OCI-LY1 (cell line): Measurements from ENCODE around the gene GUCA1A.

Experiments
- H2AFZ ChIP-seq: fragments of 200-600 bp; sonication (generic), shearing (Covaris generic); 2 replicates; pipeline ENCODE4 v1.6.0; 2014; ENCODE audit warnings: antibody characterized with exemption, mild to moderate bottlenecking, low read length
- H3F3A ChIP-seq: fragments of 200-600 bp; sonication (generic), shearing (Covaris generic); 2 replicates; pipeline ENCODE4 v1.6.0; 2014; ENCODE audit warnings: mild to moderate bottlenecking, antibody characterized with exemption, low read length, moderate library complexity; ENCODE audit not compliant: insufficient read depth
- H3K27ac ChIP-seq: fragments of 200-600 bp; sonication (generic); 2 replicates; pipeline ENCODE4 v1.5.1; 2014; ENCODE audit warnings: low read length, mixed run types, mild to moderate bottlenecking, low read depth; ENCODE audit not compliant: poor library complexity, severe bottlenecking
- H3K27me3 ChIP-seq: fragments of 200-600 bp; sonication (generic); 2 replicates; pipeline ENCODE4 v1.6.0; 2014; ENCODE audit warnings: antibody characterized with exemption, mild to moderate bottlenecking, low read length, moderate library complexity; ENCODE audit not compliant: insufficient read depth
- H3K36me3 ChIP-seq: fragments of 200-600 bp; sonication (generic); 2 replicates; pipeline ENCODE4 v1.6.1; 2014; ENCODE audit warnings: mild to moderate bottlenecking, antibody characterized with exemption, low read length, moderate library complexity, mixed read lengths; ENCODE audit not compliant: insufficient read depth
- H3K4me1 ChIP-seq: fragments of 200-600 bp; sonication (generic); 2 replicates; pipeline ENCODE4 v1.5.1; 2014; ENCODE audit warnings: mild to moderate bottlenecking, low read length, moderate library complexity; ENCODE audit not compliant: insufficient read depth, severe bottlenecking
- H3K4me2 ChIP-seq: fragments of 200-600 bp; sonication (generic), shearing (Covaris generic); 2 replicates; pipeline ENCODE4 v1.6.1; 2014; ENCODE audit warnings: low read length
- H3K4me3 ChIP-seq: fragments of 200-600 bp; sonication (generic); 2 replicates; pipeline ENCODE4 v1.5.1; 2014; ENCODE audit warnings: low read length, low read depth, mild to moderate bottlenecking, mixed read lengths; ENCODE audit not compliant: poor library complexity, severe bottlenecking
- H3K79me2 ChIP-seq: fragments of 200-600 bp; shearing (Covaris generic); 2 replicates; pipeline ENCODE4 v1.6.1; 2016; ENCODE audit warnings: mixed run types, low read length, mixed read lengths; ENCODE audit not compliant: insufficient read depth
- H3K9ac ChIP-seq: fragments of 200-600 bp; sonication (generic), shearing (Covaris generic); 2 replicates; pipeline ENCODE4 v1.6.1; 2014; ENCODE audit warnings: mild to moderate bottlenecking, low read length, mixed read lengths
- H3K9me2 ChIP-seq: fragments of 200-600 bp; sonication (generic), shearing (Covaris generic); 2 replicates; pipeline ENCODE4 v1.6.1; 2014; ENCODE audit warnings: low read depth, mild to moderate bottlenecking, low read length, mixed read lengths
- H3K9me3 ChIP-seq: fragments of 200-600 bp; shearing (Covaris generic); 2 replicates; pipeline ENCODE4 v1.6.1; 2014; ENCODE audit warnings: low read length, mixed read lengths
- H4K20me1 ChIP-seq: fragments of 200-600 bp; sonication (generic), shearing (Covaris generic); 2 replicates; pipeline ENCODE4 v1.6.0; 2016; ENCODE audit warnings: mild to moderate bottlenecking, low read length; ENCODE audit not compliant: insufficient read depth
- CTCF ChIP-seq: fragments of 200-600 bp; sonication (generic), shearing (Covaris generic); IDR thresholded peaks from 2 replicates; pipeline ENCODE4 v1.5.1; 2017; ENCODE audit warnings: mild to moderate bottlenecking, antibody characterized with exemption, low read length, moderate library complexity, mixed read lengths
- EZH2 ChIP-seq: fragments of 200-600 bp; sonication (generic), shearing (Covaris generic); IDR thresholded peaks from 2 replicates; pipeline ENCODE4 v1.8.0; 2017; ENCODE audit warnings: borderline replicate concordance, mixed run types, mild to moderate bottlenecking, antibody characterized with exemption, low read length, moderate library complexity, mixed read lengths

The GUCA1A gene

GRCh38 chr6:42154461-42155209 lies 18.5 kb upstream of the GUCA1A start:
- no peaks in the 10 kb centered on the region for H3K79me2 ChIP-seq
- no peaks in the 10 kb centered on the region for H4K20me1 ChIP-seq
- H2AFZ ChIP-seq = no peak overlapping the region
- no peak overlapping the region for H3K27ac ChIP-seq
- no peak overlapping the region for H3K9ac ChIP-seq
- no peaks in the 10 kb centered on the region for H3F3A ChIP-seq
- no peak overlapping the region for H3K4me2 ChIP-seq
- H3K9me3 ChIP-seq = no peaks in the 10 kb centered on the region
- no peak overlapping the region for H3K4me3 ChIP-seq
- no peaks in the 10 kb centered on the region for H3K27me3 ChIP-seq
- no peak for TF ChIP-seq EZH2
- no peak for TF ChIP-seq CTCF
- no peaks in the 10 kb centered on the region for H3K36me3 ChIP-seq
- H3K9me2 ChIP-seq = no peaks in the 10 kb centered on the region
- H3K4me1 ChIP-seq = no peaks in the 10 kb centered on the region

- Histone ChIP-seq H3K4me3 (no peak overlapping the region), H2AFZ (no peak overlapping the region), H3K4me2 (no peak overlapping the region), H3K4me1 (no peaks in the 10 kb centered on the region), H3K9me2 (no peaks in the 10 kb centered on the region), H3K36me3 (no peaks in the 10 kb centered on the region), H3K9ac (no peak overlapping the region), H3K79me2 (no peaks in the 10 kb centered on the region), H3F3A (no peaks in the 10 kb centered on the region), H3K9me3 (no peaks in the 10 kb centered on the region), H3K27ac (no peak overlapping the region), H3K27me3 (no peaks in the 10 kb centered on the region), H4K20me1 (no peaks in the 10 kb centered on the region)
- TF ChIP-seq CTCF = no peak
- TF ChIP-seq EZH2 = no peak
Observed at GRCh38 chr6:42155293-42155692, 17.9 kb upstream of the GUCA1A start.

DNA sequence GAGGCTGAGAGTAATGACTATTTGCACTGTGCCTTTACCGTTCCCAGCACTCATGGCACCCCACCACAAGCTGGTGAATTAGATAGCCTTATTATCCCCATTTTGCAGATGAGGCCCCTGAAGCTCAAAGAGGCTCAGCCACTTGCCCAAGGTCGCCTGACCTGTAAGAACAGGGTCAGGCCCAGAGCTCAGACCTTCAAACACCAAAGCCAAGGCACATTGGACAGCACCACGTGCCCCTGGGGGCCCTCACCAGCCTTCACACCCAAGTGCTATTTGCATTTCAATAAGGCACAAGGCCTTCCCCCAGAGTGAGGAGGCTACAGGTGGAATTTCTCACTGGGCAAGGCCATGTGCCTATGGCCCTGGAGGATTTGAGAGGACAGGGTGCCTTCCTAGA lies 16.5 kb upstream of the GUCA1A start:
- H3K27me3 ChIP-seq = peaks cover 6% of the 10 kb centered on the region; the same call in 1 of the 2 replicates
- H3K9ac ChIP-seq = no peak overlapping the region
- no peak overlapping the region for H3K4me2 ChIP-seq

More for the DNA sequence above, 16.5 kb upstream of the GUCA1A start:
- H3K4me3 ChIP-seq = no peak overlapping the region
- H3K79me2 ChIP-seq = no peaks in the 10 kb centered on the region
- no peaks in the 10 kb centered on the region for H3K9me3 ChIP-seq
- H2AFZ ChIP-seq = no peak overlapping the region
- H3K9me2 ChIP-seq = no peaks in the 10 kb centered on the region
- no peaks in the 10 kb centered on the region for H4K20me1 ChIP-seq
- H3K27ac ChIP-seq = no peak overlapping the region
- no peaks in the 10 kb centered on the region for H3F3A ChIP-seq
- no peak for TF ChIP-seq CTCF
- TF ChIP-seq EZH2 = no peak
- no peaks in the 10 kb centered on the region for H3K36me3 ChIP-seq
- no peaks in the 10 kb centered on the region for H3K4me1 ChIP-seq
